Heart left ventricle (tissue), 16 donors: ENCODE measurements around the gene SLX9. TPM values are rescaled to one million over a fixed set of nuclear protein-coding genes. Genes with fewer than 3 reads are reported as not detected.
"Not testable (repeated sequence)": the region's sequence is repeated elsewhere in the genome, so short reads cannot be mapped to it uniquely, and the experiment has no call there.

ENCODE experiments used
- ATAC-seq, 4 donors: fragments of 200-7000 bp; cut with Tn5 transposase; one replicate each; pipeline ENCODE4 v1.9.1; 2020 to 2022; ENCODE audit warnings: moderate library complexity in 4 of 4, mild to moderate bottlenecking in 3 of 4, moderate number of reproducible peaks in 1 of 4
- DNase-seq, 5 donors: peaks; one replicate each; pipeline ENCODE4 v3.0.0-alpha.2; 2020
- H3K27ac ChIP-seq, 12 donors: fragments of 200-600 bp; sonication (generic) in 4 of 12; one replicate each; pipeline versions ENCODE4 v1.5.0 to v1.8.0; 2016 to 2022; ENCODE audit warnings: mild to moderate bottlenecking in 2 of 12
- H3K27me3 ChIP-seq, 9 donors: fragments of 200-600 bp; sonication (generic) in 2 of 9; one replicate each; pipeline versions ENCODE4 v1.5.1 to v1.8.0; 2016 to 2022; ENCODE audit warnings: mild to moderate bottlenecking in 3 of 9
- H3K36me3 ChIP-seq, 9 donors: fragments of 200-600 bp; sonication (generic) in 2 of 9; one replicate each; pipeline versions ENCODE4 v1.5.0 to v1.8.0; 2018 to 2022; ENCODE audit warnings: mild to moderate bottlenecking in 2 of 9
- H3K4me1 ChIP-seq, 12 donors: fragments of 200-600 bp; sonication (generic) in 4 of 12; one replicate each; pipeline versions ENCODE4 v1.5.0 to v1.8.0; 2016 to 2022; ENCODE audit warnings: mild to moderate bottlenecking in 3 of 12
- H3K4me3 ChIP-seq, 12 donors: fragments of 200-600 bp; sonication (generic) in 4 of 12; one replicate each; pipeline versions ENCODE4 v1.5.0 to v1.8.0; 2017 to 2022; ENCODE audit warnings: mild to moderate bottlenecking in 9 of 12, moderate library complexity in 4 of 12
- H3K9me3 ChIP-seq, 12 donors: fragments of 200-600 bp; sonication (generic) in 4 of 12; one replicate each; pipeline versions ENCODE4 v1.5.0 to v1.8.0; 2016 to 2022; ENCODE audit warnings: mild to moderate bottlenecking in 1 of 12
- POLR2A ChIP-seq, 2 donors: fragments of 450-650 bp; IDR thresholded peaks; one replicate each; pipeline ENCODE4 v1.6.1; 2017; ENCODE audit warnings: antibody characterized with exemption in 2 of 2, mild to moderate bottlenecking in 2 of 2, moderate library complexity in 2 of 2
- WGBS, 4 donors: extraction: QIAGEN DNeasy Blood & Tissue Kit in 2 of 4; methylation state at CpG; one replicate each; pipeline versions ENCODE4 v1.1.5 to v1.1.7; 2013 to 2018; 5-methylcytosine and 5-hydroxymethylcytosine counted together
- intact Hi-C, 10 donors: fragments of 100-400 bp; cut with DNase I; formaldehyde crosslinking; loops; one replicate each; pipeline versions ENCODE4 v1.11.1 to v1.14.2; 2022
- polyA plus RNA-seq, 2 donors: library from polyadenylated mRNA; stranded (reverse); fragments of 200-250 nt; gene quantifications; one replicate each; pipeline ENCODE4 v1.2.3, GENCODE V29; 2013
- total RNA-seq, 9 donors: library from RNA; depleted of rRNA in 2 of 9; stranded (reverse); fragments of >200 nt in 2 of 9; fragmentation: NEBNext Ultra II Directional in 3 of 9; extraction: Animal tissue kit (Norgen Biotek cat#: 25700) in 3 of 9; gene quantifications; one replicate each; pipeline versions ENCODE4 v1.1.0 to v1.2.4, GENCODE V29; 2016 to 2023
- TF ChIP-seq, protein P1 (sequence below), 12 donors: fragments of 200-600 bp; sonication (generic) in 4 of 12; IDR thresholded peaks; one replicate each; pipeline versions ENCODE4 v1.5.0 to v1.8.0; 2018 to 2022; ENCODE audit warnings: antibody characterized with exemption in 12 of 12, mild to moderate bottlenecking in 5 of 12
- donor health status: ischemic (EF 13 %, LVEDD 7.1; RV severe dilation, severe dysfunction).
- donor health status: healthy with polysubstance abuse.
- donor health status: DM: no; HTN: yes; CAD: no.
- donor health status: DM: no; HTN: no; CAD: no.
- donor health status: ischemic (EF 25% LVEDD 6.9; RV normal size, moderate dysfunction).
- donor health status: ischemic (EF 25% LVEDD 5.7; RV mildly dilated, moderate dysfunction).
- donor health status: healthy.
- donor health status: DM: yes; HTN: yes; CAD: no.
- donor health status: ischemic (EF 35%, LVEDD 5.7; RV mildly dilated, moderate dysfunction).
- donor health status: nonischemic (EF 11% LVEDD 7.7; RV severe dilation, severe dysfunction).
- donor health status: DM: yes; HTN: yes; CAD: no.
- donor health status: PGD.
- donor health status: ischemic (EF 29% LVEDD 5.4; RV normal size, mild dysfunction).
- donor health status: nonischemic (EF 23%, LVEDD 6.1; RV moderate dilation, normal function).

SLX9 gene
- total and polyA plus RNA-seq, 11 donors, result 38.5 to 77.8 (median 49.1) TPM

DNA sequence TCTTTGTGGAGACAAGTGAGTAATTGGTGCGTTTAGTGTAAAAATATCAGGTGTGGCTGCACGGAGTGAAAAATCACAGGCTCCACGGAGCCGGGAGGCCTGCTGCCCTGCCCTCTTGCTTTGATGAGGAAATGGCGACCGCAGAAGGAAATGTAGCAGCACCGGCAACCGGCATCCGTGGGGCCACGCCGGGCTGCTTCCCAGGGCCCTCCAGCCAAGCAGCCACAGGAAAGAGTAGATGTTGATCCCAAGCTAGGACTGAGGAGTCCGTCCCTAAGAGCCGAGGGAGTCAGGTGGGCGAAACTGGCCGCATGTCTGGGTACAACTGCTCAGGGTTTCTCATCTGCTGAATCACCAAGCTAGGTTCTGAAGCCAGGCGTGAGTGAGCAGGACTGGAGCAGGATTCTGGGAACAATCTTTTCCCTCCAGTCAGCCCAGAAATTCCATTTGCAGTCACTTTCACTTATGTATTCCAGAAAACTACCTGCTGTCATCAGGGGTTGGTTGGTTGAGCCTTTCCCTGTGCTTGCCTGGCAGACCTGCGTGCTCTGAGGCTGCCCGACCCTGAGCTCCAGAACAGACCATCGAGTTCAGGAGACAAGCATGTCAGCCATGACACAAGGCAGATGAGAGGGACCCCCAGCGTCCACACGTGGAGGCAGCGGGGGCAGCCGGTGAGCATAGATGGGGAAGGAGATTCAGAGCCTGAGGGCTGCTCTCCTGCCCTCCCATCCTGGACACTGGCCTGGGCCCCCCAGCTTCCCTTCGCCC, 13.3 kb upstream of the SLX9 start:
- Histone ChIP-seq H3K4me1 (peaks cover 0 to 92% (median 10%) of the 10 kb centered on the region in 12 donors), H3K27ac (peak overlapping the region in 2 of 12 donors; percentile 17 to 93), H3K4me3 (peak overlapping the region in 1 of 12 donors; percentile 57), H3K9me3 (no peaks in the 10 kb centered on the region), H3K36me3 (no peaks in the 10 kb centered on the region), H3K27me3 (peaks cover 0 to 24% (median 10%) of the 10 kb centered on the region in 9 donors)
- 60 to 73% (median 64%) methylated on average over 19 to 24 of the region's 24 CpGs for WGBS, 4 donors
- peak in 1 of 5 donors; percentile 30 for DNase-seq
- TF ChIP-seq, protein P1, sequence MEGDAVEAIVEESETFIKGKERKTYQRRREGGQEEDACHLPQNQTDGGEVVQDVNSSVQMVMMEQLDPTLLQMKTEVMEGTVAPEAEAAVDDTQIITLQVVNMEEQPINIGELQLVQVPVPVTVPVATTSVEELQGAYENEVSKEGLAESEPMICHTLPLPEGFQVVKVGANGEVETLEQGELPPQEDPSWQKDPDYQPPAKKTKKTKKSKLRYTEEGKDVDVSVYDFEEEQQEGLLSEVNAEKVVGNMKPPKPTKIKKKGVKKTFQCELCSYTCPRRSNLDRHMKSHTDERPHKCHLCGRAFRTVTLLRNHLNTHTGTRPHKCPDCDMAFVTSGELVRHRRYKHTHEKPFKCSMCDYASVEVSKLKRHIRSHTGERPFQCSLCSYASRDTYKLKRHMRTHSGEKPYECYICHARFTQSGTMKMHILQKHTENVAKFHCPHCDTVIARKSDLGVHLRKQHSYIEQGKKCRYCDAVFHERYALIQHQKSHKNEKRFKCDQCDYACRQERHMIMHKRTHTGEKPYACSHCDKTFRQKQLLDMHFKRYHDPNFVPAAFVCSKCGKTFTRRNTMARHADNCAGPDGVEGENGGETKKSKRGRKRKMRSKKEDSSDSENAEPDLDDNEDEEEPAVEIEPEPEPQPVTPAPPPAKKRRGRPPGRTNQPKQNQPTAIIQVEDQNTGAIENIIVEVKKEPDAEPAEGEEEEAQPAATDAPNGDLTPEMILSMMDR (IDR thresholded peaks at IDR 0.05), result no peak
- TF ChIP-seq POLR2A (IDR thresholded peaks at IDR 0.05), result no peak
- intact Hi-C loops, result loop anchor here in 2 of 10 donors (5.0 kb wide), 1 partner anchor 34 kb away; no protein-coding TSS in a partner anchor
- no peak for ATAC-seq

DNA sequence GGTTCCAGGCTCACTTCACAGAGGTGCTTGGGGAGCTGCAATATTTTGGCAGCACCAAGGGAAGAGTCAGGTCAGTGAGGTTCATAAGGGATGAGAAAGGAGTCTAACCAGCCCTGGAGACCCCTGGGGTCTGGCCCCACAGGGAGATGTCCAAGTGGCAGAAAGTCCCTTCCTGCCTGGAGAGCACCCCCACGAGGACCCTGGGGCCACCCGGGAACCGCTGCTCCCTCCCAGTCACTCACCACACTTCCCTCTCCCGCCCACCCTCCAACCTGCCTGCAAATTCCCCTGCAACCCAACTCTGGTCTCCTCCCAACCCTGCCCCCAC, 12.6 kb upstream of the SLX9 start:
- TF ChIP-seq POLR2A (IDR thresholded peaks at IDR 0.05), result no peak
- TF ChIP-seq, protein P1 (IDR thresholded peaks at IDR 0.05), result no peak
- WGBS, 4 donors, result 11 to 30% (median 14%) methylated on average over 4 of the region's 4 CpGs
- DNase-seq (no peak), ATAC-seq (no peak)
- no peaks in the 10 kb centered on the region for H3K9me3 ChIP-seq
- peak overlapping the region in 2 of 12 donors; percentile 17 to 93 for H3K27ac ChIP-seq
- H3K27me3 ChIP-seq, result peaks cover 0 to 31% (median 17%) of the 10 kb centered on the region in 9 donors
- peaks cover 0 to 91% (median 16%) of the 10 kb centered on the region in 12 donors for H3K4me1 ChIP-seq
- H3K36me3 ChIP-seq, result no peaks in the 10 kb centered on the region
- intact Hi-C loops, result loop anchor here in 2 of 10 donors (5.0 kb wide), 1 partner anchor 35 kb away; no protein-coding TSS in a partner anchor
- peak overlapping the region in 1 of 12 donors; percentile 57 for H3K4me3 ChIP-seq

DNA sequence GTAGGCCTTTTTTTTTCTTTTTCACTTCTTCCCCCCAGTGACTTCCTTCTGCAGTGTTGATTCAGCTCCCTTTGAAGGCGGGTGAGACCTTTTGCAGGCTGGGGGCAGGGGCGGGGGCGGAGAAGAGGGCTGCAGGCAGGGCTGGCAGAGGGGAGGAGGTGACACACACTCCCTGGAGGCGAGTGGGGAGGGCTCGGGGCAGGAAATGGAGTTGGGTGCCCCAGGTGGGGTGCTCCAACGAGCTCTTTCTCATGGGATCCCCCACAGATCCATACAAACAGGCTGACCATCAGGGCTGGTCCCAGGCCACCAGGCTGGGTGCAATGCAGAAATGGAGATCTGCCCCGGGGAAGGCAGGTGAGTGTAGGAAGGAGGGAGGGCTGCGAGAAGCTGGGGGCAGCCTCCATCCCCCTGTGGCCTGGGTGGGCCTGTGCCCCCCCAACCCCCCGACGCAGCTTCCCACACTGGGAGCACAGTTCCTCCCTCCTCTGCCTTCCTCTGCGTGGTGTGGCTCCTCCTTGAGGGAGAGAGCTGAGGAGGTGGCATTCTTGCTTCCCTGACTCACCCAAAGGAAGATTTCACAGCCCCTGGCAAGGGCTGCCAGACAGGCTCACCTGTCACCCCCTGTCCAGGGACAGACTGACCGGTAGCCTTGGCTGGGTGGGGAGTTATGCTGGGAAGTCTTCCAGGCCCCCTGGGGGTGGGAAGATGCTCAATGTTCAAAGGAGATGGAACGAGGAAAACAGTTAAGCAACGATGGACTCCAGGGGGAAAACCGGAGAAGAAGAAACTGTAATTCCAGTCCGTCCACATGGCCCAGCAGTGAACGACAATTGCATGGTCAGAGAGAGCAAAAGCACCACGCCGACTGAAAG, 12.0 kb upstream of the SLX9 start:
- WGBS, 4 donors, result 17 to 22% (median 20%) methylated on average over 19 of the region's 19 CpGs
- ATAC-seq (peak in 3 of 4 donors; percentile 15 to 63 (median 52)), DNase-seq (peak in 4 of 5 donors; percentile 45 to 84 (median 66))
- intact Hi-C loops, result loop anchor here in 2 of 10 donors (5.0 kb wide), 1 partner anchor 36 kb away; no protein-coding TSS in a partner anchor
- H3K4me3 ChIP-seq, result peak overlapping the region in 4 of 12 donors; percentile 10 to 57 (median 29)
- TF ChIP-seq, protein P1 (IDR thresholded peaks at IDR 0.05), result no peak
- no peak for TF ChIP-seq POLR2A (IDR thresholded peaks at IDR 0.05)
- peaks cover 2 to 37% (median 20%) of the 10 kb centered on the region in 9 donors for H3K27me3 ChIP-seq
- no peaks in the 10 kb centered on the region for H3K36me3 ChIP-seq
- H3K27ac ChIP-seq, result peak overlapping the region in 3 of 12 donors; percentile 44 to 93 (median 56)
- no peaks in the 10 kb centered on the region for H3K9me3 ChIP-seq
- H3K4me1 ChIP-seq, result peaks cover 0 to 91% (median 22%) of the 10 kb centered on the region in 12 donors

DNA sequence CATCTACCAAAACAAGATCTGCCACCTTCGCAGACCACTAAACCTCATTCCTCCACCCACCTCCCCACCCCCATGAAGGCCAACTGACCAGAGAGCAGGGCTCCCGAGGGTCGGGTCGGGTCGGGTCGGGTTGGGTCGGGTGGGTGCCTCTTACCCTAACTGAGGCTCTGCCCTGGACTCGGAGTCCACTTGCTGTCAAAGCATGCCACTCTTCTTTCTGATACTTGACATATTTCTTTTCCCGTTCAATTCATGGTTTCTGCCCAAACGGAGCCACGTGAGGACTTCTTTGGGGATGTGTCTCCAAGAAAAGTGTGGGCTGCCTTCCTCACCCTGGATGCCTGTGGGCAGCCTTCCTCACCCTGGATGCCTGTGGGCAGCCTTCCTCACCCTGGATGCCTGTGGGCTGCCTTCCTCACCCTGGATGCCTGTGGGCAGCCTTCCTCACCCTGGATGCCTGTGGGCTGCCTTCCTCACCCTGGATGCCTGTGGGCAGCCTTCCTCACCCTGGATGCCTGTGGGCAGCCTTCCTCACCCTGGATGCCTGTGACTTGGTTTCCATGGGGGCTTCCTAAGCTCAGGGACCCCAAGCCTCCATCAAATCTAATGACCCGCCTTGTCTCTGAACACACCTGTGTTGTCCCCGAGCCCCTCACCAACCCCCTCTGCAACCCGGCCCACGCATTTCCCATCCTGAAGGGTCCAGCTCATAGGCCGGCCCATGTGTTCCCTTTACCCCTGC, 11.2 kb upstream of the SLX9 start:
- peak overlapping the region in 1 of 12 donors; percentile 93 for H3K27ac ChIP-seq
- WGBS, 4 donors, result 65 to 76% (median 72%) methylated on average over 14 to 16 of the region's 16 CpGs
- H3K9me3 ChIP-seq, DNase-seq, ATAC-seq, H3K36me3 ChIP-seq: not testable (repeated sequence)
- H3K4me3 ChIP-seq, result peak overlapping the region in 2 of 12 donors; percentile 40 to 57
- H3K27me3 ChIP-seq, result peaks cover 8 to 46% (median 29%) of the 10 kb centered on the region in 9 donors
- intact Hi-C loops, result loop anchor here in 2 of 10 donors (5.0 kb wide), 1 partner anchor 36 kb away; no protein-coding TSS in a partner anchor
- H3K4me1 ChIP-seq, result peaks cover 0 to 92% (median 24%) of the 10 kb centered on the region in 12 donors
